HG02763 (cell line): ENCODE data around the gene ANKRD44.

Experiments
- ATAC-seq: cut with Tn5 transposase; IDR thresholded peaks from one replicate; pipeline ENCODE4 v1.9.1; 2021; ENCODE audit warnings: mild to moderate bottlenecking, moderate library complexity; ENCODE audit not compliant: unreplicated experiment

The ANKRD44 gene

GRCh38 chr2:196967775-196968174, 342.8 kb downstream of the ANKRD44 start:
- no peak for ATAC-seq

- no peak for ATAC-seq
These were observed 343.5 kb downstream of the ANKRD44 start for GRCh38 chr2:196967116-196967515.

GRCh38 chr2:196966061-196966460, 344.5 kb downstream of the ANKRD44 start:
- no peak for ATAC-seq

GRCh38 chr2:196965651-196966050, 344.9 kb downstream of the ANKRD44 start:
- no peak for ATAC-seq

- ATAC-seq = no peak
These were observed 346.6 kb downstream of the ANKRD44 start for GRCh38 chr2:196963961-196964360.

GRCh38 chr2:196963043-196963442, 347.5 kb downstream of the ANKRD44 start:
- no peak for ATAC-seq

- no peak for ATAC-seq
These were observed 348.3 kb downstream of the ANKRD44 start for GRCh38 chr2:196962325-196962724.

GRCh38 chr2:196961889-196962288, 348.7 kb downstream of the ANKRD44 start:
- ATAC-seq = peak; percentile 98

GRCh38 chr2:196959734-196960338, 350.7 kb downstream of the ANKRD44 start:
- ATAC-seq = no peak

GRCh38 chr2:196959281-196959680, 351.3 kb downstream of the ANKRD44 start:
- ATAC-seq = no peak

- ATAC-seq = no peak
These were observed 352.6 kb downstream of the ANKRD44 start for GRCh38 chr2:196957881-196958525.

- no peak for ATAC-seq
These were observed 353.1 kb downstream of the ANKRD44 start for GRCh38 chr2:196957442-196957841.

- no peak for ATAC-seq
These were observed 354.5 kb downstream of the ANKRD44 start for GRCh38 chr2:196956069-196956468.

- ATAC-seq = no peak
These were observed 355.5 kb downstream of the ANKRD44 start for GRCh38 chr2:196955036-196955435.

GRCh38 chr2:196954001-196954400, 356.6 kb downstream of the ANKRD44 start:
- ATAC-seq = no peak

- no peak for ATAC-seq
These were observed 357.6 kb downstream of the ANKRD44 start for GRCh38 chr2:196952936-196953335.

- no peak for ATAC-seq
These were observed 358.6 kb downstream of the ANKRD44 start for GRCh38 chr2:196951973-196952372.

- no peak for ATAC-seq
These were observed 361.5 kb downstream of the ANKRD44 start for GRCh38 chr2:196949116-196949515.

GRCh38 chr2:196944570-196944969, 366.0 kb downstream of the ANKRD44 start:
- ATAC-seq = no peak

GRCh38 chr2:196941398-196942078, 369.0 kb downstream of the ANKRD44 start:
- ATAC-seq = no peak

GRCh38 chr2:196939371-196939770, 371.2 kb downstream of the ANKRD44 start:
- ATAC-seq = no peak
